HG03196 (cell line): Measurements from ENCODE around the gene KRT23.
"Not testable (repeated sequence)": the region's sequence is repeated elsewhere in the genome, so short reads cannot be mapped to it uniquely, and the experiment has no call there.

Experiments
- ATAC-seq: cut with Tn5 transposase; IDR thresholded peaks from one replicate; pipeline ENCODE4 v1.9.1; 2021; ENCODE audit not compliant: unreplicated experiment

KRT23 gene

DNA sequence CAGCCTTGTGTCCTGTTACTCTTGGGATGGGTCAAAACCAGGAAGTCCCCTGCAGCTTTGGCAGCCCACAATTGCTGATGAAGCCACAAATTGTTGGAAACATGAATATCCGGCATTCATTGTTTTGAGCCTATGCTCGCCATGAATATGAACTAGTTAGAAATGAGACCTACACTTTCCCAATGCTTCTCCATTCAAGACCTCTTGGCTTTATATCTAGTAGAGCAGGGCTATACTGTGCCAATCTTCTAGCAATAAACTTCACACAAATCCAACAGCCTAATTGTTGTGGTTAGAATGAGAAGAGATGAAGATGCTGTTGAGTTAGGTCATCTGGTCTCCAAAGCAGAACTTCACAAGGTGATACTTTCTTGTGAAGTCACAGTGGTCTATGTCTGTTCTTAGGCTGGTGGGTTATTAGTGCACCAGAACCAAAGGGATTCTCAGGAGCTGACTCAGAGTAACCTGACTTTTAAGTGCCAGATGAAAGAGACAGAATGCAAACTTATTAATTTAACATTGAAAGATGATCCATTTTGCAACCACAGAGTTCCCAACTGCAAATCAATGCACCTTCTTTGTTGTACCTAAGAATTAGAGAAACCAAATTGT is 13.7 kb upstream of the KRT23 start:
- no peak for ATAC-seq

GRCh38 chr17:40950176-40950575 is 12.7 kb upstream of the KRT23 start:
- ATAC-seq = no peak

DNA sequence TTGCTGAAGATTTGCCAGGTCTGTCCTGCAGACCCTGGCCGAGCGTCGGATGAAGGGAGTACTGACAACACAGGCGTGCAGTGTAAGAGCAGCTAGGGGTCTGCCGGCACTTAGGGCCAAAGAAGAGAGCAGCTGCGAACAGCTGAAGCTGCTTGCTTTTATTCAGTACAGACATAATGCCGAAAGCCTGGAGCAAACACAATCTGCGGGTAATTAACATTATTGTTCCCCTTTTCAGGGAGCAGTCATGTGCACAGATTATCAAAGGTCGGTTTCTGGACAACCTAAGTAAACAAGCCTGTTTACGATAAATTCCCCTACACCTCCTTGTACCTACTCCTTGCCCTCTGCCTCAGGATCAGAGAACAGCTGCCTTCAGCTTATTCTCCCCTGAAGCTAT is 12.0 kb upstream of the KRT23 start:
- no peak for ATAC-seq

- ATAC-seq = no peak
Observed at GRCh38 chr17:40947929-40948328, 10.5 kb upstream of the KRT23 start.

- no peak for ATAC-seq
Observed at GRCh38 chr17:40945414-40945813, 8.0 kb upstream of the KRT23 start.

DNA sequence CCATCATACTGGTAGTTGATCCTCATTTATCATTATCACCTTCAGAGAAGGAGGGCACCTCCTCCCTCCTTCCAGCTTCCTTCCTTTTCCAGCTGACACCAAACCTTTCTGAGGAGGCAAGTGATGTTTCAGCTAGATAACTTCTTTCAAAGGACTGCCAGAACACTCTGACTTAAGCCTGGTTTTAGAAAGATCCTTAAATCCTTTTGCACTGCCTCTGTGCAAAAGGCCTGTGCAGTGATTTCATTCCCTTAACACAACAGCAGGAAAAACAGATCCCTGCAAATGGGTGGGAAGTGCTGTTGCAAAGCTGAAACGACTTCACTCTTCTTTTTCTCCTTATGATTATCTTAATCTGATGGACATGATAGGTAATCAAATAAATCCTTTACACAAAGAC is 7.1 kb upstream of the KRT23 start:
- ATAC-seq = no peak

DNA sequence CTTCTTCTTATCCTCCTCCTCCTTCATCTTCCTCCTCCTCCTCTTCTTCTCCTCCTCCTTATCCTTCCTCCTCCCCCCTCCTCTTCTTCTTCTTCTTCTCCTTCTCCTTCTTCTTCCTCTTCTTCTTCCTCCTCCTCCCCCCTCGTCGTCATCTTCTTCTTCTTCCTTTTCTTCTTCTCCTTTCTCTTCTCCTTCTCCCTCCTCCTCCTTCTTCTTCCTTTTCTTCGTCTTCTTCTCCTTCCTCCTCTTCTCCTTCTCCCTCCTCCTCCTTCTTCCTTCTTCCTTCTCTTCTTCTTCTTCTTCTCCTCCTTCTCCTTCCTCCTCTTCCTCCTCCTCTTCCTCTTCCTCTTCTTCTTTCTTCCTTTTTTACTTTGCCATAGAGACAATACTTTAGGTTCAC is 5.1 kb upstream of the KRT23 start:
- ATAC-seq = no peak

DNA sequence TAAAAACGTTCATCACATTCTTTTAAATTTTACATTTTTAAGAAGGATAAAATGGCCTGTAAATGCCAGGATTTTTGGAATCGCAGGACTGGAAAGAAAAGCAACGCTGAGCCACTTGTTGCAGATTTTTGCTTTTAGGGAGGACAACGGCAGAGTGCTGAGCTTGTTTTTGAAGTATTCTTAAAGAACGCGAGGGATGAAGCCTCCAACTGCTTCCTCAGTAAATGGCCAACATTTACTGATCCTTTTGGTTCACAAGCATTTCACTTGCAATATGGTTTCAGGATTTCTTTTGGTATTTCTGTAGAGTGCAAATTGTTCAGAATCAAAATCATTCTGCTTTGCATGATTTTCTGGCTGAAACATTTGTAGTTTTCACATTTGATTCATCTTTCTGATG is 2.8 kb upstream of the KRT23 start:
- ATAC-seq = no peak

DNA sequence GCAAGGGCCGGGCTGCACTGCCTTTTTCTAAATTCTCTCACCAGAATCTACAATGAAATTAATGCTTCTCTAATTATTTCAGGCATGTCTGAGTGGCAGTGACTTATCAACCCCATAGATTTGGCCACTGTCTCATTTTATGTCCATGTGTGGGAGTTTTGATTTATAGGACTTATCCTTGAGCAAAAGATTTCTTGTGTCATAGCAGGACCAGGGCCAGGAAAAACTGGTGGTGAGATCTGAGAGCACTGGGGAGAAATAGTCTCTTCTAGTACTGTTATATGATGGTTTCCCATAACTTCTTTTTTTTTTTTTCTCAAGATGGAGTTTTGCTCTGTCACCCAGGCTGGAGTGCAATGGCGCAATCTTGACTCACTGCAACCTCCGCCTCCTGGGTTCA is 1.5 kb upstream of the KRT23 start:
- ATAC-seq = no peak

DNA sequence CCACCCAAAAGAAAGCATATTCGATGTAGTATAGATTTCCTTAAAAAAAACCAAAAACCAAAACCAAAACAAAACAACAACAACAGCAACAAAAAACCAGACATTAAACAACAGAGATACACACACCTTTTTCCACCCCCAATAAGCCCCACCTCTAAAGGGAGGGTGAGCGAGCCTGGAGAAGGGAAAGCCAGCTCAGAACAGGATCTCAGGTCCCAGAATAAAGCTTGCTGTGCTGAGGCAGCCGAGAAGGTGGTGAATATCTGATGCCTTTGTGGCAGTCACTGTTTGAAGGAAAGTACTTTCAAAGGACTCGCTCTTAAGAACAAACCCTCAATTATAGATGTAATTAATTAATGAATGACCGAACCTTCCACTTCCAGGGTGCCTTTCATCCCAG is 470 bp downstream of the KRT23 start:
- no peak for ATAC-seq

DNA sequence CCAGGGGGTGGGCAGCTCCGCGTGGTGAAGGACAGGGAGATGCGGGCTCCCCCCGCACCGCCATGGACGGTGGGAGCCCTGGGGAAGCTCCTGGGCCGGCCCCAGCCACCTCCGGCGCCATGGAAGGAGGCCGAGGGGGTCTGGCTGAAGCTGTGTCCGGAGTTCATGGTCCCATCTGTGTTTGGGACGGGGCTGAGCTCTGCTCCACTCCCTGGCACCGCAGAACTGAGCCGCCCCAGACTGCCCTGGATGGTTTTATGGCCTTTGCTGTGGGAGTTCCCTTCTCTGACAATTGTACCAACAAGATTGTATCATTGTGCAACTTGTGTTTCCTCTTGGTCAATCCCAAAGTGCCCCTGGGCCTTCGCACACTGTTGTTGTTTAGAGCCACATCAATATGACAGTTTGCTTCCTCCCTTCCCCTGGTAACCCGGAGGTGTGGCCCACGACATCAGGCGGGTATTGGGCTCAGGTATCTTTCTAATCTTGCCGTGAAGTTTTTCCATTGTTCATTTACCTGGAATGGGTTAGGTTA is 942 bp downstream of the KRT23 start:
- ATAC-seq = no peak

- no peak for ATAC-seq
Observed at GRCh38 chr17:40935624-40936023, 1.8 kb downstream of the KRT23 start.

DNA sequence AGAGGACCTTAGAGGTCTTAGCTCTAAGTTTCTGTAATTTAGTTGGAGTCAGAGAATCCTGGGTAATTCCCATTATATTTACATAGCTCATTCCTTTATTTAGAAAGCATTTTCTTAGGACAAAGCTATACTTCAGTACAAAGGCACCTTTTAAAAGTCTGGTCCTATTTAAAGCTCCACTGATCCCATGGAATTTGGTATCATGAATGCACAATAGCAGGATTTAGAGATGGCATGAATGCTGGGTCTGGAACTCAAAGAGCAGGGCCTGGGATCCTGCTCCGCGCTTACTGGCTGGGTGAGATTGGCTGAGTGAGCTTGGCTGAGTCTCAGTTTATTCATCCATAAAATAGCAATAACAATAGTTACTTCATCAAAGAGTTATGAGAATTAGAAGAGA is 4.8 kb downstream of the KRT23 start:
- ATAC-seq = no peak

- no peak for ATAC-seq
Observed at GRCh38 chr17:40931311-40931710, 6.1 kb downstream of the KRT23 start.

GRCh38 chr17:40926341-40926740 is 11.1 kb downstream of the KRT23 start:
- ATAC-seq = no peak

DNA sequence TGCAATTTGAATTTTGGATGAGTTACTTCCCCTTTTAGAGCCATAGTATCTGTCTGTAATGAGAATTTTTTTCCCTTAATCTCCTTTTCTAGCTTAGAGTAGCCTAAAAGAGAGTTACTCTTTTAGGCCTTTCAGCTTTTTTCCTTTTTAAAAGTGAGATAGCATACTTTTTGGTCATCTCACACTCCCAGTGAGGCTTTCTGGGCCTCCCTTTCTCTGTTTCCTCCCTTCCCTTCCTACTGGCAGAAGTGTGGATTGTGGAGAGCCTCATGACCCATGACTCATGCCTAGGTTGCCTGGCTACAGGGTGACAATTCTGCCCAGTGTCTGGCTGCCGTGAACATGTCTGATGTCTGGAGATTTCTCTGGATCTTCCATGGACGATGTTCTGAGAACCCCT is 15.2 kb downstream of the KRT23 start:
- no peak for ATAC-seq

DNA sequence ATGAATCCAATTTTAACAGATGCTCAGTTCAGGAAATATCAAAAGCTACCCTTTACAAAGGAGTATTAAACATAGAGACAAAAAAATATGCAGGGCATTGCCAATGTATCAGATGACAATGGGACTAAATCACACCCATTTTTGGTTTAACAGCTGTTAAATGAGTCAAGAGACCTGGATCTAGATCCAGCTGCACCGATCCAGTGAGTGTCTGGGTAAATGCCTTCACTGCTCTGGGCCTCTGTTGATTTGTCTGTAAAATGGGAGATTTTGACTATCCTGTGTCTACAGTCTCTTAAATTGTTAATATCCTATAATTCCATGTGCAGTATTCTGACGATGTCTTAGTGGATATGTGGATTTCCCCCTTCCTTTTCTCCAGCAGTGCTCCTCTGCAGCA is 16.4 kb downstream of the KRT23 start:
- no peak for ATAC-seq

DNA sequence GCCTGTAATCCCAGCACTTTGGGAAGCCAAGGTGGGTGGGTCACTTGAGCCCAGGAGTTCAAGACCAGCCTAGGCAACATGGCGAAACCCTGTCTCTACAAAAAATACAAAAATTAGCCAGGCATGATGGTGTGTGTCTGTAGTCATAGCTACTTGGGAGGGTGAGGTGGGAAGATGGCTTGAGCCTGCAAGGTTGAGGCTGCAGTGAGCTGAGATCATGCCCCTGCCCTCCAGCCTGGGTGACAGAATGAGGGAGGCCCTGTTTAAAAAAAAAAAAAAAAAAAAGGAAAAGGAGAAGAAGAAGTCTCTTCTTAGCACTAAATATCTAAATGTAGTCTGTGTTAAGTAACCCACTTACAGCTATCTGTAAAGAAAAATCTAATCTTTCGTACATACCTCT is 20.3 kb downstream of the KRT23 start:
- ATAC-seq = not testable (repeated sequence)

DNA sequence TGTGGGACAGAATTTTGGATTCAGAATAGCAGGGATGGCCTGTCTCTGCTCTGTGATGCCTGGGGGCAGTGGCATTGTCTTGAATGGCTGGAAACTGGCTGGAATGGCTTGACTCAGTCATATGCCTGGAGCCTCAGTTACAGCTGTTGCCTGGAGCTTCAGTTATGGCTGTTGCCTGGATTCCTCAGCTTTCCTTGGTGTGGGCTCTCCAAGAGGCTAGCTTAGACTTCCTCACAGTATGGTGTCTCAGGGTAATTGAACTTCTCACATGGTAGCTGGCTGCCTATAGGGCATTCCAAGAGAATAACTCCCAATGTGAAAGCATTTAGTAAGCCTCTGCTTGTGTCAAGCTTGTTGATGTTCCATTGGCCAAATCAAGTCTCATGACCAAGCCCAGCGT is 21.1 kb downstream of the KRT23 start:
- peak; percentile 16 for ATAC-seq

- peak; percentile 57 for ATAC-seq
Observed at GRCh38 chr17:40915721-40916256, 21.7 kb downstream of the KRT23 start.

DNA sequence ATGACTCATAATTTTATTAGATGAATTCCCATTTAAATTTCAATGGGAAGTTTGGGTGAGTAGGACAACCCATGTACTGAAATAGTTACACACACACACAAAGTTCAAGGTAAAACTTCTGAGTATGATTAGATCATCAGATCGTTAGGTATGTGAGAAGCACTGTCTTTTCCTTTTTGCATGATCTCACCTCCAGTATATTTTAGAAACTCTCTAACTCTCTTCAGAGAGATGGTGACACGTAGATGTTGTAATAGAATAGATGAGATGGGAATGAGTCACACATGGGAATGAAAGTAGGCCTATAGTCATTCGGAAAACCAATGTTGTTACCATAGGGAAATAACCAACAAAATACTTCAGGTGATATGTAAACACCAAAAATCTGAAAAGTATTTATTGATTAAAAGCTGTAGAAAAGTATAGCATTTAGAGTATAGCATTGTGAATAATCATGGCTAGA is 22.2 kb downstream of the KRT23 start:
- ATAC-seq = peak; percentile 43

DNA sequence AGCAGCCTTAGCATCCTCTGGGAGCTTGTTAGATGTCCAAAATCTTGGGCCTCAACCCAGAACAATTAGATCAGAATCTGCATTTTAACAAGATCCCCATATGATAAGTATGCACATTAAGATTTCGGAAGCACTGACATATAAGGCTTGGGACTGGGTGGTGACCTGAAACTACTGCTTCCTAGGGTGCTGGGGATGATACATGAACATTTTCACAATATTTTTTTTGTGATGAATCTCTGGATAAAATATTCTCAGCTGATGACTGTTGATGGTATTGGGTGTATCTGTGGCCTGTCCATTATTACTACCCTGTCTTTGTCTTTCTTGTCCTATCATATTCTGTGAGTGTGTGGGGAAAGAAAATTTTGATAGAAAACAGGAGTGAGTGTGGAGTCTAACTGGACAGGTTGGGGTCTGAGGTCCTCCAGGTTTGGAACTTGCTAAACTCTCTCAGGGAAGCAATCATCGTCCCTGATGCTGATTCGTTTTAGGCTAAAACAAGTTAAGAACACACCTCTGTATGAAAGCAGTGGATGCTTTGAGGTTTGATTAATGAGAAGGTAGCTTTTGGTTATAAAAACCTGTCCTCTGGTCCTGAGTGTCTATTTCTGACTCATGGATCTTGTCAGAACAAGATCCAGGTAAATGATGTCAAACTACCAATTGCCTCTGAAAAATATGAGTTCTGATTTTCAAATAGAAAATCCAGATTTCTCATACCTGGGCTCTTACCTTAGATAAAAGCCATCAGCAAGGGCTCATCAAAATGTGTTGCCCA is 23.2 kb downstream of the KRT23 start:
- no peak for ATAC-seq
